Measurements from ENCODE around the gene HMCN2. TPM values are rescaled to one million over a fixed set of nuclear protein-coding genes. Genes with fewer than 3 reads are reported as not detected.
A peak's percentile ranks its signal among the peaks of the same experiment; 100 is the strongest.
"Not testable (repeated sequence)": the region's sequence is repeated elsewhere in the genome, so short reads cannot be mapped to it uniquely, and the experiment has no call there.

Gene HMCN2
- polyA plus RNA-seq, 1 experiment, result under 0.01 TPM

GRCh38 chr9:130268521-130269211 lies 3.1 kb downstream of the HMCN2 start:
- CTCF ChIA-PET, result interaction anchor here (0.6 kb wide), 1 partner anchor 46 kb away, joined by 3 read pairs; no protein-coding TSS in a partner anchor
- Histone ChIP-seq H3K9me3 (ENCODE audit: control insufficient read depth, insufficient read depth, low read length) (no peaks in the 10 kb centered on the region; the same call in 1 of the 2 replicates), H3K4me3 (ENCODE audit: low read depth, low read length) (no peak overlapping the region), H3K27ac (ENCODE audit: low read depth, low read length) (no peak overlapping the region), H3K27me3 (ENCODE audit: control insufficient read depth, insufficient read depth, low read length) (peaks cover 52% of the 10 kb centered on the region)
- POLR2A ChIA-PET, result no interaction called here
- TF ChIP-seq, protein P1, sequence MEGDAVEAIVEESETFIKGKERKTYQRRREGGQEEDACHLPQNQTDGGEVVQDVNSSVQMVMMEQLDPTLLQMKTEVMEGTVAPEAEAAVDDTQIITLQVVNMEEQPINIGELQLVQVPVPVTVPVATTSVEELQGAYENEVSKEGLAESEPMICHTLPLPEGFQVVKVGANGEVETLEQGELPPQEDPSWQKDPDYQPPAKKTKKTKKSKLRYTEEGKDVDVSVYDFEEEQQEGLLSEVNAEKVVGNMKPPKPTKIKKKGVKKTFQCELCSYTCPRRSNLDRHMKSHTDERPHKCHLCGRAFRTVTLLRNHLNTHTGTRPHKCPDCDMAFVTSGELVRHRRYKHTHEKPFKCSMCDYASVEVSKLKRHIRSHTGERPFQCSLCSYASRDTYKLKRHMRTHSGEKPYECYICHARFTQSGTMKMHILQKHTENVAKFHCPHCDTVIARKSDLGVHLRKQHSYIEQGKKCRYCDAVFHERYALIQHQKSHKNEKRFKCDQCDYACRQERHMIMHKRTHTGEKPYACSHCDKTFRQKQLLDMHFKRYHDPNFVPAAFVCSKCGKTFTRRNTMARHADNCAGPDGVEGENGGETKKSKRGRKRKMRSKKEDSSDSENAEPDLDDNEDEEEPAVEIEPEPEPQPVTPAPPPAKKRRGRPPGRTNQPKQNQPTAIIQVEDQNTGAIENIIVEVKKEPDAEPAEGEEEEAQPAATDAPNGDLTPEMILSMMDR (IDR thresholded peaks at IDR 0.05; ENCODE audit: low read depth, low read length), result no peak
- DNase-seq (ENCODE audit: low read depth, low spot score), result no peak

GRCh38 chr9:130271473-130271872 lies 5.9 kb downstream of the HMCN2 start:
- Histone ChIP-seq H3K27ac (ENCODE audit: low read depth, low read length) (no peak overlapping the region), H3K9me3 (ENCODE audit: control insufficient read depth, insufficient read depth, low read length) (no peaks in the 10 kb centered on the region; the same call in 1 of the 2 replicates), H3K4me3 (ENCODE audit: low read depth, low read length) (no peak overlapping the region), H3K27me3 (ENCODE audit: control insufficient read depth, insufficient read depth, low read length) (peaks cover 30% of the 10 kb centered on the region)
- CTCF ChIA-PET, result interaction anchor here (1.1 kb wide), 1 partner anchor 28 kb away, joined by 3 read pairs; no protein-coding TSS in a partner anchor
- POLR2A ChIA-PET, result no interaction called here
- DNase-seq (ENCODE audit: low read depth, low spot score), result no peak
- TF ChIP-seq, protein P1 (IDR thresholded peaks at IDR 0.05; ENCODE audit: low read depth, low read length), result no peak

DNA sequence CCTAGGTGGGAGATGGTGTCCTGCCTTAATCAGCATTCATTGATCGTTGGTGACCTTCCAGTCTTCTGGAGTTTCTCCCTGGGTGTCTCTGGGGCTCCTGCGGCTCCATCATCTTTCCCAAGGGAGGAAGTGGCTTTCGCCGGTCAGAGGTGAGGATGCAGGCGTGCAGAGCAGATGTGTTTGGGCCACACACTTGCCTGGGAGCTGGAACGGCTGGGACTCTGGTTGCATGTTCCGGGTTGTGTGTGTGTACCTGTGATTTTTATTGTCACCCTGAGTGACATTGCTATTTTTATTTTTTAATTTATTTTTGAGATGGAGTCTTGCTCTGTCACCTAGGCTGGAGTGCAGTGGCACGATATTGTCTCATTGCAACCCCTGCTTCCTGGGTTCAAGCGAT lies 9.6 kb downstream of the HMCN2 start:
- POLR2A ChIA-PET, result no interaction called here
- Histone ChIP-seq H3K4me3 (ENCODE audit: low read depth, low read length) (no peak overlapping the region), H3K27me3 (ENCODE audit: control insufficient read depth, insufficient read depth, low read length) (peaks cover 11% of the 10 kb centered on the region), H3K27ac (ENCODE audit: low read depth, low read length) (no peak overlapping the region), H3K9me3 (ENCODE audit: control insufficient read depth, insufficient read depth, low read length) (no peaks in the 10 kb centered on the region; the same call in 1 of the 2 replicates)
- TF ChIP-seq, protein P1 (IDR thresholded peaks at IDR 0.05; ENCODE audit: low read depth, low read length), result no peak
- CTCF ChIA-PET, result no interaction called here
- no peak for DNase-seq (ENCODE audit: low read depth, low spot score)

GRCh38 chr9:130276121-130276520 lies 10.6 kb downstream of the HMCN2 start:
- CTCF ChIA-PET, result no interaction called here
- POLR2A ChIA-PET, result no interaction called here

DNA sequence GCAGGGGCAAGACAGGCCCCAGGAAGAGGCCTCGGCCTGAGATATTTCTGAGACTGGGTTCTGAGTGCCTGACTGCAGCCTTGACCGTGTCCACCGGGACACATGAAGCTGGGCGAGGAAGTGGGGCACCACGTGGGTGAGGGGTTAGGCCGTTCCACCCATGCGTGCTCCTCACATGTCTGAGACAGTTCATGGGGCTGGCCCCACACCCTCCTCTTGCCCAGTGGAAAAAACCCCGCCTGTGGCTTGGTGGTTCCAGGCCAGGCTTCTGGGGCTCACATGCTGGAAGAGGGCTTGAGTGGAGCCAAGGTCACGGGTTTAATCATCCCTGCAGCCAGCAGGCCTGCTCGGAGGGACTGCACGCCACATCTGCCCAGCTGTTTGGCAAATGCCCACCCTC lies 11.4 kb downstream of the HMCN2 start:
- ChIA-PET CTCF (no interaction called here), POLR2A (interaction anchor here (0.6 kb wide), 1 partner anchor 13 kb away, joined by 3 read pairs; no protein-coding TSS in a partner anchor)
- no peak overlapping the region for H3K27ac ChIP-seq (ENCODE audit: low read depth, low read length)
- H3K9me3 ChIP-seq (ENCODE audit: control insufficient read depth, insufficient read depth, low read length), result no peaks in the 10 kb centered on the region; the same call in 1 of the 2 replicates
- DNase-seq (ENCODE audit: low read depth, low spot score), result no peak
- no peak overlapping the region for H3K4me3 ChIP-seq (ENCODE audit: low read depth, low read length)
- peaks cover 9% of the 10 kb centered on the region for H3K27me3 ChIP-seq (ENCODE audit: control insufficient read depth, insufficient read depth, low read length)
- TF ChIP-seq, protein P1 (IDR thresholded peaks at IDR 0.05; ENCODE audit: low read depth, low read length), result no peak

More at GRCh38 chr9:130276121-130276520, 10.6 kb downstream of the HMCN2 start:
- peaks cover 9% of the 10 kb centered on the region for H3K27me3 ChIP-seq (ENCODE audit: control insufficient read depth, insufficient read depth, low read length)
- H3K9me3 ChIP-seq (ENCODE audit: control insufficient read depth, insufficient read depth, low read length), result no peaks in the 10 kb centered on the region; the same call in 1 of the 2 replicates
- H3K4me3 ChIP-seq (ENCODE audit: low read depth, low read length), result no peak overlapping the region
- peak; percentile 29 for DNase-seq (ENCODE audit: low read depth, low spot score)
- TF ChIP-seq, protein P1 (IDR thresholded peaks at IDR 0.05; ENCODE audit: low read depth, low read length), result no peak
- no peak overlapping the region for H3K27ac ChIP-seq (ENCODE audit: low read depth, low read length)

DNA sequence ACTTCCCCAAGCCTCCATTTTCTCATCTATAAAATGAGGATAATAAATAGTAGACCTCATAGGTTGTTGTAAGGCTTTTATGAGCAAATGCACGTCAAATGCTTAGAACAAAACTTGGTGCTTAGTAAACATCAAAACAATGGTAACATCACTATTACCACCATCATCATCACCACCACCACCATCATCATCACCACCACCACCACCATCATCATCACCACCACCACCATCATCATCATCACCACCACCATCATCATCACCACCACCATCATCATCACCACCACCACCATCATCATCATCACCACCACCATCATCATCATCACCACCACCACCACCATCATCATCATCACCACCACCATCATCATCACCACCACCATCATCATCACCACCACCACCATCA lies 12.0 kb downstream of the HMCN2 start:
- peaks cover 12% of the 10 kb centered on the region for H3K27me3 ChIP-seq (ENCODE audit: control insufficient read depth, insufficient read depth, low read length)
- H3K9me3 ChIP-seq (ENCODE audit: control insufficient read depth, insufficient read depth, low read length); H3K27ac ChIP-seq (ENCODE audit: low read depth, low read length); CTCF ChIA-PET; H3K4me3 ChIP-seq (ENCODE audit: low read depth, low read length); DNase-seq (ENCODE audit: low read depth, low spot score): not testable (repeated sequence)
- POLR2A ChIA-PET, result interaction anchor here (0.6 kb wide), 1 partner anchor 13 kb away, joined by 3 read pairs; no protein-coding TSS in a partner anchor

Measured in AG04450 (cell line).